Activated T-cell treated with anti-CD3 and anti-CD28 coated beads for 48 hours (primary cell): ENCODE results near the gene KLHL29.

Source experiments
- DNase-seq: peaks from one replicate; pipeline ENCODE4 v3.0.0-alpha.2; 2020; ENCODE audit warnings: low read depth

The KLHL29 gene

GRCh38 chr2:23633966-23634365 is 249.0 kb downstream of the KLHL29 start:
- no peak for DNase-seq

GRCh38 chr2:23635442-23636340 is 250.7 kb downstream of the KLHL29 start:
- DNase-seq = no peak

GRCh38 chr2:23636426-23636825 is 251.4 kb downstream of the KLHL29 start:
- DNase-seq = no peak

- no peak for DNase-seq
Measured at GRCh38 chr2:23637011-23637778, 252.2 kb downstream of the KLHL29 start.

GRCh38 chr2:23639406-23639982 is 254.5 kb downstream of the KLHL29 start:
- no peak for DNase-seq

GRCh38 chr2:23640711-23641110 is 255.7 kb downstream of the KLHL29 start:
- no peak for DNase-seq

- no peak for DNase-seq
Measured at GRCh38 chr2:23642516-23642915, 257.5 kb downstream of the KLHL29 start.

- no peak for DNase-seq
Measured at GRCh38 chr2:23645230-23645808, 260.3 kb downstream of the KLHL29 start.

GRCh38 chr2:23647563-23647962 is 262.6 kb downstream of the KLHL29 start:
- DNase-seq = no peak

- DNase-seq = no peak
Measured at GRCh38 chr2:23649303-23649702, 264.3 kb downstream of the KLHL29 start.

GRCh38 chr2:23649819-23650218 is 264.8 kb downstream of the KLHL29 start:
- DNase-seq = peak; percentile 2

GRCh38 chr2:23651187-23652080 is 266.5 kb downstream of the KLHL29 start:
- DNase-seq = no peak

GRCh38 chr2:23653326-23653725 is 268.3 kb downstream of the KLHL29 start:
- no peak for DNase-seq

- no peak for DNase-seq
Measured at GRCh38 chr2:23654756-23655155, 269.8 kb downstream of the KLHL29 start.

GRCh38 chr2:23655934-23656596 is 271.1 kb downstream of the KLHL29 start:
- no peak for DNase-seq

- no peak for DNase-seq
Measured at GRCh38 chr2:23656597-23656973, 271.6 kb downstream of the KLHL29 start.

GRCh38 chr2:23657371-23657770 is 272.4 kb downstream of the KLHL29 start:
- no peak for DNase-seq

GRCh38 chr2:23657934-23658333 is 273.0 kb downstream of the KLHL29 start:
- DNase-seq = no peak

GRCh38 chr2:23658466-23658942 is 273.5 kb downstream of the KLHL29 start:
- DNase-seq = peak; percentile 46

GRCh38 chr2:23659328-23659727 is 274.3 kb downstream of the KLHL29 start:
- DNase-seq = no peak

- no peak for DNase-seq
Measured at GRCh38 chr2:23659773-23660172, 274.8 kb downstream of the KLHL29 start.
